Measurements from ENCODE around the gene SLC22A1.
"Not testable (repeated sequence)": the region's sequence is repeated elsewhere in the genome, so short reads cannot be mapped to it uniquely, and the experiment has no call there.

SLC22A1 gene

DNA sequence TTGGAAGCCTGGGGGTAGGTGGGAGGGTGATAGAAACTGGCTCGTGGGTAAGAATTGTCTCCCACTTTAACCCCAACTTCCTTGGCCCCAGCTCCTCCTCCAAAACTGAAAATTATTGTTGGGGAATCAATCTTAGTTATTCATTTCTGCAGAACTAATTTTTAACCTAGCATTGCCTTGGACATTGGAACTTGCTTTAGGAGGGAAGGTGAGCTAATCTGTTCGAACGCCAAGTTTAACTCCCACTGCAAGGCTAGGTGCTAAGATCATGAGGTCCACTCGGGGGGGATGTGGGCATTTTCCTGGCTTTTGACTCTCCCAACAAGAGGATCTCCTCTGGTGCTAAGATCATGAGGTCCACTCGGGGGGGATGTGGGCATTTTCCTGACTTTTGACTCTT lies 3.5 kb downstream of the SLC22A1 start:
- not testable (repeated sequence) for DNase-seq

- DNase-seq = no peak
Observed at GRCh38 chr6:160127270-160128124, 5.9 kb downstream of the SLC22A1 start.

DNA sequence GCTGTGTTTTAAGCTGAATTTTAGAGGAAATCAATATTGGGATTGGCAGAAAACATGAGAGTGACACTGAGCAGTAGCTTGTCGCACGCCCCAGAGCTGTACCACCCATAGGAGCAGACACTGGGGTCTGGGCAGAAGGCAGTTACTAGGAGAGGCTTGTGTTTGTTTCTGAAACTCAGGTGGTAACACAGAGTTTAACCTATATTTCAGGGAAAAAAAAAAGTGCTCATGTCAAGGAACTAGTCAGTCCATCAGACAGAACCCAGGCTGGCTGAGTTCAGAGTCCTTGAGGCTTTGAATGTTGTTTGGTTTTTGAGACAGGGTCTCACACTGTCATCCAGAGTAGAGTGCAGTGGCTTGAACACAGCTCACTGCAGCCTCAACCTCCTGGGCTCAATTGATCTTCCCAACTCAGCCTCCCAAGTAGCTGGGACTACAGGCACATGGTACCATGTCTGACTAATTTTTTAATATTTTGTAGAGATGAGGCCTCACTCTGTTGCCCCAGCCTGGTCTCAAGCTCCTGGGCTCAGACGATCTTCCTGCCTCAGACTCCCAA lies 6.6 kb downstream of the SLC22A1 start:
- no peak for DNase-seq

- DNase-seq = no peak
Observed at GRCh38 chr6:160128879-160129516, 7.4 kb downstream of the SLC22A1 start.

GRCh38 chr6:160129881-160130615 lies 8.4 kb downstream of the SLC22A1 start:
- no peak for DNase-seq

- no peak for DNase-seq
Observed at GRCh38 chr6:160130729-160131484, 9.3 kb downstream of the SLC22A1 start.

DNA sequence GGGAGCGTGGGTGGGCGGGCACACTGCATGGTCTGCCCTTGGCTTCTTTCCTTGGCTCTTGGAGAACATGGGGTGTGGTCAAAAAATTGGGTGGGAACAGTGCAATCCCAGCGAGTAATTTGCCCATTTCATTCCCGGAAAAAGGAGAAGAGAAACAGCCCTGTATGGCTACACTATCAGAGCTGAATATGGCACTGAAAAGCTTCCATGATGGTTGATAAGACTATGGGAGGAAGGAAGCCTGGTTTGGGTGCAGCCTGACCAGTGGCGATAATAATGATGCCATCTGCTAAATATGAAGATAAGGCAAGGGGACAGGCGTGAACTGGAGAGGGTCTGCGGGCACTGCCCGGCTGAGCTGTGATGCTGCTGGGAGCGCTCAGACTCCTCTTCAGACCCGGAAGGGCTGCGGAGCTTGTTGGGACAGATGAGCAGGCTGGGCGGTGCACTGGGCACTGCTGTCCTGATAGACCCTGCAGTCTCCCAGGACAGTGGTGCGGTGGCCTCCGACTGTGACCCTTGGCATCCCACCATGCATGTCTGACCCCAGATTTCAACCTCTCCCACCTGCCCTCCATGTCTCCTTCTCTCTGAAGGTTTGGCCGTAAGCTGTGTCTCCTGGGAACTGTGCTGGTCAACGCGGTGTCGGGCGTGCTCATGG lies 10.2 kb downstream of the SLC22A1 start:
- no peak for DNase-seq

DNA sequence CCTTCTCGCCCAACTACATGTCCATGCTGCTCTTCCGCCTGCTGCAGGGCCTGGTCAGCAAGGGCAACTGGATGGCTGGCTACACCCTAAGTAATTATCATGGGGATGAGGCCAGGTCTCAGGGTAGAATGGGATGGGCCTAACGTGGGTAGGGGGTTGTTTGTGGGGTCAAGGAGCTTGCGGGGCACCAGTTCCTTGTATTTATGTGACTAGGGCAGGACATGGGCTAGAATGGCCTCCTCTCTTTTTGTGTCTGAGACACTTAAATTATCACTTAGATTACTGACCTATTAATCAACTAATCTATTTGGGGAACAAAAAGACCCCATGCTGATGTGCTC lies 10.7 kb downstream of the SLC22A1 start:
- DNase-seq = no peak

DNA sequence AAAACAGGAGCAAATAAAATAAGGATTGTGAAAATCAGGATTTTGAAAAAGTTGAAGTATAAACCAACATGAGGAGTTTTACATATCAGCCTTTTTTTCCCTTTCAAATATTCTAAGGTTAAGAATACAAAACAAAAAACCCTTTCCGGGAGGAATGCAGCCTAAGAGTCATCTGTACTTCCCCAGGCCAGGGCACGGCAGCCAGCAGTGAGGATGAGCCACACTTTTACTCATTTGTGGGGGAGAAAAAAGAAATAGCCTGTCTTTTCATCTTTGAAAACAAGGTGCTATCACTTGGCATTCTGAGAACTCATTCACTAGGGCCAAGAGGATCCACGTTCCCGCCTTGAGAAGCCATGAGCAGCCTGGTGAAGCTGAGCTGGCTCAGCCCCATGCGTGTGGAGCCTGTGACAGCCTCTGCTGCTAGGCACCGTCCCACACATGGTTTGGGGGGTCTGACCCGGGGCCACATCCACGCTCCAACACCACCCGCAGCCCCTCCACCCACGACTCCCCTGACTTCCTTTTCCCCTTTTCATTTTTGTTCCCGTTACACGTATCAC lies 11.2 kb downstream of the SLC22A1 start:
- no peak for DNase-seq

GRCh38 chr6:160133441-160134336 lies 12.1 kb downstream of the SLC22A1 start:
- DNase-seq = no peak

DNA sequence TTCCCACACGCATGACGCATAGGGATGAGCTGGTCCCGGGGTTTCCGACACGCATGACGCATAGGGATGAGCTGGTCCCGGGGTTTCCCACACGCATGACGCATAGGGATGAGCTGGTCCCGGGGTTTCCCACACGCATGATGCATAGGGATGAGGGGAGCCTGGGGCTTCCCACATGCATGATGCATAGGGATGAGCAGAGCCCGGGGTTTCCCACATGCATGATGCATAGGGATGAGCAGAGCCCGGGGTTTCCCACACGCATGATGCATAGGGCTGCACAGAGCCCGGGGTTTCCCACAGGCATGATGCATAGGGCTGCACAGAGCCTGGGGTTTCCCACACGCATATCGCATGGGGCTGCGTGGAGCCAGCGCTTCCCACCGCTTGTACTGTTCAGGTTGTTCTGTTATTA lies 12.7 kb downstream of the SLC22A1 start:
- not testable (repeated sequence) for DNase-seq

GRCh38 chr6:160134779-160135547 lies 13.3 kb downstream of the SLC22A1 start:
- no peak for DNase-seq

GRCh38 chr6:160135907-160136655 lies 14.5 kb downstream of the SLC22A1 start:
- DNase-seq = no peak

DNA sequence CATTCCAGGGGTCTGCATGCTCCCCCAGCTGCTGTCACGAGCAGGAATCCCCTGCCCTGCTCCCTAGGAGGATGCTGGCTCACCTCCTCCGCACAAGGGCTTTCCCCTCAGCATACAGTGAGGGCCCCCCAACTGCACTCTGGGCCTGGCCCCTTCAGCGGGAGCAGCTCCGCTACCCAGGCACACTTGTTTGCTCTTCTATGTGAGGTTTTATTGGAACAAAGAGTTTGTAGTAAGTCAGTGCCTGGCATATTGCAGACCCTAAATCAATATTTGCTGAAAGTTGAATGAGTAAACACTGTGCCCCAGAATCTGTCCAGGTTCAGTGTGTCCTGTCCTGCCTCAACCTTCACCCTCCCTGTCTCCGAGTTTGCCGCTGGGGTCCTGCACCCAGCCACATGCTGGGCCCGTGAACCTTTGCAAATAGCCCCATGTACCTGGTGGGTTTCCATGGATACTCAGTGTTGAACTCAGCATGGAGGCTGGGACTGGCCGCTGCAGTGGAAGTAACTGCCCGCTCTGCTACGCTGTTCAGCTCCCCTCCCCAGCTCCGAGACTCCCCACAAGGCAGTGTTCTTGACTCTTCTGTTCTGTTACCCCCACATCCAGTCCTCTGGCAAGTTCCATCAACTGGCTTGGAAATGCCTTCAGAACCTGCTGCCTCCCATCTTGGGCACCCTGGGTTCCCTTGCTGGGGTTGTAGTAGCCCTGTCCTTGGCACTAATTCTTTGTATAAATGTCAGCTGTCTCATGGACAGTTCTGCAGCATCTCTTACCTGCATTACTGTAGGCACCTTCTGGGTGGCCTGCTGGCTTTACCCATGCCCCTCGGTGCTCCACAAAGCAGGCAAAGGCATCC lies 15.7 kb downstream of the SLC22A1 start:
- DNase-seq = no peak

GRCh38 chr6:160137989-160138835 lies 16.6 kb downstream of the SLC22A1 start:
- DNase-seq = no peak

DNA sequence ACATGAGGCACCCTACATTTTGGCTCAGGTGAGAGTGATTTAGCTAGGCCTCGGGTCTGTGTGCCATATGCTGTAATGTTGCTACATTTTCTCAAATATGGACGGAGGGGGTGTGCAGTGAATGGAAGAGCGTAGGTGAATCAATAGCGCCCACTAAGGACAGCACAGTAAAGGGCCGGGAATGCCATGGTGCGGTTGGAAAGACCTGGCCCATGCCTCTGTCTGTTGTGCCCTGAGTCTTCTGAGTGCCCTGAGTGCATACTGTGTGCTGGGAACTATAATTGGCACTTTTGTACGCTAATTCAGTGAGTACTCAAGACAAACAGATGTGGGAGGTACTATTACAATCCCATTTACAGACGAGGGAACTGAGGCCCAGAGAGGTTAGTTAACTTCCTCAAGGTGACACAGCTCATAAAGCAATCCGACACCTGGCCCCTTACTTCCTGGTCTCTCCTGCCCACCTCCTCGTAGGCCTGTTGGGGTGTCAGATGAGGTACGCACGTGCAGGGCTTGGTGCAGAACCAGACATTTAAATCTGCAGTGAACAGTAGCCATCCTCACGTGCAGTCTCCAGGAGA lies 17.3 kb downstream of the SLC22A1 start:
- no peak for DNase-seq

DNA sequence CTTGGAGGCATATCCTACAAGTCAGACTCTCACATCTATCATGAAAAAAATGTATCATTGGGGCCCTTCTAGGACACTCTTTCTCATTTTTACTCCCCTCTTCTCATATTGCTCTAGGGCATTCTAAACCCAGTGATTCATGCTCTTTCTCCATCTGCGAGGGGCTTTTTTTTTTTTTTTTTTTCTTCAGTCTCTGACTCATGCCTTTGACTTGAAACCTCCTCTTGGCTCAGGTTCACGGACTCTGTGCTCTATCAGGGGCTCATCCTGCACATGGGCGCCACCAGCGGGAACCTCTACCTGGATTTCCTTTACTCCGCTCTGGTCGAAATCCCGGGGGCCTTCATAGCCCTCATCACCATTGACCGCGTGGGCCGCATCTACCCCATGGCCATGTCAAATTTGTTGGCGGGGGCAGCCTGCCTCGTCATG lies 17.8 kb downstream of the SLC22A1 start:
- DNase-seq = no peak

All from DMS153 (cell line).